Lower leg skin (tissue), 3 donors: Measurements from ENCODE around the gene HAPLN1.

Experiments
- CTCF ChIP-seq, 3 donors: fragments of 450-650 bp; IDR thresholded peaks; one replicate each; pipeline ENCODE4 v1.5.1; 2016; ENCODE audit warnings: antibody characterized with exemption in 3 of 3, mild to moderate bottlenecking in 3 of 3, moderate library complexity in 2 of 3
- POLR2A ChIP-seq, 2 donors: fragments of 450-650 bp; IDR thresholded peaks; one replicate each; pipeline ENCODE4 v1.6.1; 2016 to 2017; ENCODE audit warnings: antibody characterized with exemption in 2 of 2, mild to moderate bottlenecking in 1 of 2, moderate library complexity in 1 of 2

- TF ChIP-seq CTCF (IDR thresholded peaks at IDR 0.05) (no peak), POLR2A (IDR thresholded peaks at IDR 0.05) (no peak)
These were observed 43.4 kb upstream of the HAPLN1 start for GRCh38 chr5:83764101-83764500.
